Glomerular endothelial cell (primary cell): ENCODE results near the gene KLK12. TPM values are rescaled to one million over a fixed set of nuclear protein-coding genes. Genes with fewer than 3 reads are reported as not detected.

Experiments
- DNase-seq: peaks from one replicate; pipeline ENCODE4 v3.0.0-alpha.2; 2011; ENCODE audit warnings: low read depth, low spot score; ENCODE audit errors: extremely low read depth
- total RNA-seq: library from RNA; depleted of rRNA; stranded (reverse); fragments of >200 nt; gene quantifications from 2 replicates; pipeline ENCODE4 v1.2.3, GENCODE V29; 2015

KLK12 gene
- total RNA-seq = not detected in 2 replicates

DNA sequence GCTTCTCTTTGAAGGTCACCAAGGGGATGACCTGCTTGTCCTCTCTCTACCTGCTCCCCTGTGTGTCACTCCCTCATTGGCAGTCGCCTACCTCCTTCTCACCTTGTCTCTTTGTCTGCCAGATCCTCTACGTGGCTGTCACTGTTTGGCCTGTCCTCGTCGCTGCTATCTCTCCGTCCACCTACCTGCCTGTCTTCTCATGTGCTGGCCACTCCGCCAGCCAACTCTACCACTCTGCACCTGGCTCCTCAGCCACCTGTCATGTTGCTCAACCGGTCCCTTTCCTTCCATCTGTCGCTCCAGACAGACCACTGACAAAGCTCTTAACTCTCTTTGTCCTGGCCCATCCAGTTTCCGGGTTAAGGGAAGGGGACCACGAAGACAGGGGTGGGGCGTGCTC, at the start of gene KLK12:
TSS of gene KLK12 (minus strand) at position 299 of the 400 bp plus-strand sequence. CDS start 381 bp downstream, outside the sequence.
- no peak for DNase-seq

DNA sequence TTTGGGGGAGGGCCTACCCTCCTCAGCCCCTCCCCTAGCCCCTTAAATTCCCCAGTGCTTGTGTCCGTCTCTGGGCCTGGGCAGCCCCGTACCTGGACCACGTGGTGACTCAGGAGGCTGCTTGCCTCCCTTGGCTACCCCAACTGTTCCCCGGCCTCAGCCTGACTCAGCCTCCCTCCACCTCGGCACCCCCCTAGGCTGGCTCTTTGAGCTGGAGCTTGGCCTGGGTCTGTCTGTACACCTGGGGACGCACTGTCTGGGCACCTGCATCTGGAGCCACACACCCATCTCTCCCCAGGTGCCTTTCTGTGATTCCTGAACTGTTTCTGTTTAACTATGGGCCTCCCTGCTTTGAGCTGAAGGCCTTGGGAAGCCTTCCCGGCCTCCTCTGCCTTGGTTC, 49.7 kb upstream of the KLK12 start:
- DNase-seq = no peak

DNA sequence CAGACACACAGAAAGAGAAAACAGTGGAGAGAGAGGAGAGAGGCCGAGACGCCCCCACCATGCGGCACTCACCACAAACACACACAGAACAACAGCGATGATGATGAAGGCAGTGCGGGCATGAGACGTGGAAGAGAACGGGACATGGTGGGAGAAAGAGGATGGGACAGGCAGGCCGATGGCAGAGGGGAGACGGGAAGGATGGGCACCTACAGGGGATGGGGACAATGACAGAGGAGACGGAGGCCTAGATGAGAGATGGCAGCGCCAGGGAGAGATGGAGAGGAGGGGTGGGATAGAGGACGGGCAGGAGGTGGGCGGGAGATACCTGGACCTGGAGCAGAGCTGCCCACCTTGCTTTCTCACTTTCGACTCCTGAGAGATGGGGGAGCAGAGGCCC, 49.0 kb upstream of the KLK12 start:
- DNase-seq = no peak

DNA sequence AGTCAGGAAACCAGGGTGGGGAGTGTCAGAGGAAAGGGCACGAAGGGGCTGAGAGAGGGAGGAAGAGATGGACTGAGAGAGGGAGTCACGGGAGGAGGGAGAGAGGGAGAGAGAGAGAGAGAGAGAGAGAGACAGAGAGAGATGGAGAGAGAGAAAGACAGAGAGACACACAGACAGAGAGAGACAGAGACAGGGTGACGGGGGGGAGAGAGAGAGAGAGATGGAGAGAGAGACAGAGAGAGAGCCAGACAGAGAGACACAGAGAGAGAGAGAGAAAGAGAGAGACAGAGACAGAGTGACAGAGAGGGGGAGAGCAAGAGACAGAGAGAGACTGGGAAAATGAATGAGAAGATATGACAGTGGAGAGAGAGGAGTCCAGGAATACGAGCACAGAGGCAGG, 48.4 kb upstream of the KLK12 start:
- DNase-seq = no peak

DNA sequence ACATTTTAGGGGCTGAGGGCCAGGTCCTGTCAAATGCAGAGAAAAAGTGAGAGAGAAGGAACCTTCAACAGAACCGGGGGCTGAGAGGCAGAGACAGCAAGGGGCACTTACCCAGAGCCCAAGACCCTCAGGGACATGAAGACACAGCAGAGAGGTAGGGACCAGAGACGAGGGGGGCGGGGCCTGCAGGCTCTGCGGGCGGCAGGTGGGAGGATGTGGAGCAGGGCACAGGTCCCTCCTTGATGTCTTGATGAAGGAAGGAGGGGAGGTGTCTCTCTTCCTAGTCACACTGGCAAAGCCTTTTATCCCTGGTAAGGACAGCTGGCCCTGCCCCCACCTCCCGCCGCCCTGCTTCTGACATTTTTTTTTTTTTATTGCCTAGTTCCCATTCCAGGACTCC, 47.8 kb upstream of the KLK12 start, which contains the start of gene KLK14:
TSS of gene KLK14 (minus strand) at position 277 of the 400 bp plus-strand sequence. CDS start at position 4, 273 bp downstream.
- no peak for DNase-seq

DNA sequence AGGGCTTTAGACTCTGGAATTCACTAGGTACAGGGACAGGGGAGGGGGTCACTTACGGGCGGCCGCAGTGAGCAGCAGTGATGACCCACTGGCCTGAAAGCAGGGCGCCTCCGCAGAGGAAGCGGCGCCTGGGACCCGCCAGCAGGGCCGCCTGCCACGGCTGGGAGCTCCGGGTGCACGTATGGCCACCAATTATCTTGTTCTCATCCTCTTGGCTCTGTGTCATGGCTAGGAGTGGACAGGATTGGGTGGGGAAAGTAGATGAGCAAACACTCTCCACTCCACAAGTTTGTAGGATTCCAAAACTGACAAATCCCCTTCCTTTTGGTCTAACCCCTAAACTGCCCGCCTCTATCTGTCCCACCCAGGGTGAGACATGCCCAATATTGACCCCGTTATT, 46.7 kb upstream of the KLK12 start:
- no peak for DNase-seq

DNA sequence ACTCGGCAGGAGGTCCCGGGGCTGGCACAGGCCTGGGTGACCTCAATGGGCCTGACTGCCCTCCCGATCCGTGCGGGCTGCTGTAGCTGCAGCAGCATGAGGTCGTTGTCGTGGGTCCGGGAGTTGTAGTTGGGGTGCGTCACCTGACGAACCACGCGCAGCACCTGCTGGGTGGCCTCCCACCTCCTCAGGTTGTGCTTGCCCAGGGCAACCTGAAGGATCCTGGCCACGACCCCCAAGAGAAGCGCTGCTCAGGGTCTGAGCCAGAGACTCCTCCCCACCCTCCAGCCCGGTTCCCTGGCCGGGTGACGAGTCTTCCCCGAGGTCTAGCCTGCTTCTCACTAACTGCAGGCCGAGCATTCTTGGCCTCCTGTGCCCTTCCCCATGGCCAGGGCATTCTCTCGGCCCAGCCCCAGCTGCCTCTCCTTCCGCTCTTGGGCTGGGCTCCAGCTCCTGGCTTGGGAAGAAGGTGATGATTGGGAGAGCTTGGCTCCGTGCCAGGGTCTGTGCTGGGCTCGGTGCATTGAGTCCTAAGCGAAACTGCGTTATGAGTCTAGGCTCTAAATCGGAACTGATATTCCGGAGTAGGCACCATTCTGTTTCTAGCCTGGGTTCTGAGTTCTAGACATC, 44.8 kb upstream of the KLK12 start:
- no peak for DNase-seq

GRCh38 chr19:51078731-51079130, 43.9 kb upstream of the KLK12 start:
- no peak for DNase-seq

- DNase-seq = no peak
These were observed 43.3 kb upstream of the KLK12 start for GRCh38 chr19:51078104-51078503.

DNA sequence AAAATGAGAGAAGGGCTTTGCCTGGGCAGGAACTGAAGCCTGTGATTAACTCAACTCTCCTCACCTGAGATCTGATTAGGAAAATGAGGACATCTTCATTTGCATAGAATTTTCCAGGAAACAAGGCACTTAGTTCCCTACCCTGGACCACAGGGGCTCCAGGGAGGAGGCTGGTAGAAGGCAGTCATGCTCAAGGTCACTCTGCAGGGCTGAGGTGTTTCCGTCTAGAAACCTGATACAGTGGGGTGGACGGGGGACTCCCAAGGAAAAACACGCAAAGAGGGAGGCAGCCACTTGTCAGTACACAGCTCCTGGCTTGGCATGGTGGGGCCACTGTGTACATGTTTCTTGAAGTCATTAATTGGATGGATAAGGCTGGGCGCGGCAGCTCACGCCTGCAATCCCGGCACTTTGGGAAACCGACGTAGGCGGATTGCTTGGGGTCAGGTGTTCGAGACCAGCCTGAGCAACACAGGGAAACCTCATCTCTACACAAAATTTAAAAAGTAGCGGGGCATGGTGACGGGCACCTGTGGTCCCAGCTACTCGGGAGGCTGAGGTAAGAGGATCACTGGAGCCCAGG, 41.9 kb upstream of the KLK12 start:
- DNase-seq = no peak

GRCh38 chr19:51075998-51076397, 41.2 kb upstream of the KLK12 start:
- DNase-seq = no peak

DNA sequence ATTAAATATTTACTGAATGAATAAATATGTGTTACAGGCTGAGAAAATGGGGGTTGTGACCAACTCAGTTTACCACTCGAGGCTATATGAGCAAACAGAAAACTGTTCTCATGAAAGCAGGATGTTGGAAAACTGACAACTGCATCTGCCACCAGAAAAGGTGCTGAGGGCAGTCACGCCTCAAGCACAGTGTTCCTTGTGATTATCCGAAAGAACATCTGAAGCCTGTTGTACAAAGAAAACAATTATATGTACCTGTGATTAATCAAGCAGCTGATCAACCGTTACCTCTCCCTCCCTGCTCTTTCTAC, 36.2 kb upstream of the KLK12 start:
- no peak for DNase-seq

DNA sequence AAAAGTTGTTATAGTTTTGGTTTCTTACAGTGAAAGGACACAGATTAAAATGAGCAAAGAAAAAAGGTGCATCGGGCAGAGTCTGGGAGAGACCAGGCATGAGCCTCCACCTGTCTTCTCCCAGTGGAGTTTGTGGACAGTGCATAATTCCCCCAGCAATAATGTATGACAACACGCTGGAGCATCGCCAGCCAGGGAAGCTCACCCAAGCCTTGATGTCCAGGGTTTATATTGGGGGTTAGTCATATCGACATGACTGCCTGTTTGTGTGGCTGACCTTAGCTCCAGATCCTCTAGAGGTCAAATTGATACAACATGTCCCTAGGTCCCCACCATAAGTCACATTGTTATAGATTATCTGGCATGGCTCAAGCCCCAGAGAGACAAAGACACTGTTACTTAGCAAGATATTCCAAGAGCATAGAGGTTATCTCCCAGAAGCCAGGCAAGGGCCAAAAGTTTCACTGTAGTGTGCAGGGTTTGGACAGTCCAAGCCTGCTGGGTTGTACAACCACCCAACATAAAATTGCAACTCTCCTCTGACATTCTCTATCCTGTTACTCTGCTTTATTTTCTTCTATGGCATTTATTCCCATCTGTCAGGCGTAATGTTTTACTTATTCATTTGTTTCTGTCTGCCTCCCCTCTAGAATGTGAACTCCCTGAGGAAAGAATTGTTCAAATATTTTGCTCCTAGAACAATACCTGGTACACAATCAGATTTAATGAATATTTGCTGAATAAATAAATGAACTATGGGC, 35.7 kb upstream of the KLK12 start:
- DNase-seq = no peak

GRCh38 chr19:51066393-51067186, 31.8 kb upstream of the KLK12 start:
- DNase-seq = no peak

DNA sequence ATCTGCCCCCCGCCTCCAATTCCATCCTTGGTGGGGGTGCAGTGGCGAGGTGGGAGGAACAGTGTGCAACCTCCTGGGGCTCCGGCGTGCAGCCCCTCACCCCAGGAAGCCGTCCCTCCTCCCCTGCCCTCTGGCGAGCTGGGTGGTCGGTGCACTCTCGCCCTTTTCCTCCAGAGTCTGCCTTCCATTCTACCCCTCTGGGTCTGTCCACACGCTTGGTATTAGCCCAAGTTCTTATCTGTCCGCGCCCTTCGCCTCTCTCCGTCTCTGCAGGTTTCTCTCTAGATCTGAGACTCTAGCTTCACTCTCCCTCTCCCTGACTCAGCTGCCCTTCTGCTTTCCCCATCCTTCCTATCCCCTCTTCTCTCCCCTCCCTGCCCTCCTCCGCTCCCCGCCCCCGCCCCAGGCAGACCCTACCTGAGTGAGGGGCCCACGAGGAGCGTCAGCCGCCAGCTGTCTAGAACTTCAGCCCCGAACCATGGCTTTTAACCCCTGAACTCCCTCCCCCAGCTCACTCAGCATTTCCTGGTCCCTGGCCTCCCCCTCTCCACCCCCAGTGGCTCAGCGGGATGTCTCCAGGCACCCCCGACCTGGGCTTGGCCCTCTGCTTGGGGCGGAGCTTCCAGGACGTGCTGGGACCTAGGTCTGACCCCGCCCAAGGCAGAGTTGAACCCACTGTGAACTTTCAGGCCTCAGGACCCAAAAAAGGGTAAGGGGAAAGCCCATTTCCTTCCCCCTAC, 30.6 kb upstream of the KLK12 start:
- no peak for DNase-seq

DNA sequence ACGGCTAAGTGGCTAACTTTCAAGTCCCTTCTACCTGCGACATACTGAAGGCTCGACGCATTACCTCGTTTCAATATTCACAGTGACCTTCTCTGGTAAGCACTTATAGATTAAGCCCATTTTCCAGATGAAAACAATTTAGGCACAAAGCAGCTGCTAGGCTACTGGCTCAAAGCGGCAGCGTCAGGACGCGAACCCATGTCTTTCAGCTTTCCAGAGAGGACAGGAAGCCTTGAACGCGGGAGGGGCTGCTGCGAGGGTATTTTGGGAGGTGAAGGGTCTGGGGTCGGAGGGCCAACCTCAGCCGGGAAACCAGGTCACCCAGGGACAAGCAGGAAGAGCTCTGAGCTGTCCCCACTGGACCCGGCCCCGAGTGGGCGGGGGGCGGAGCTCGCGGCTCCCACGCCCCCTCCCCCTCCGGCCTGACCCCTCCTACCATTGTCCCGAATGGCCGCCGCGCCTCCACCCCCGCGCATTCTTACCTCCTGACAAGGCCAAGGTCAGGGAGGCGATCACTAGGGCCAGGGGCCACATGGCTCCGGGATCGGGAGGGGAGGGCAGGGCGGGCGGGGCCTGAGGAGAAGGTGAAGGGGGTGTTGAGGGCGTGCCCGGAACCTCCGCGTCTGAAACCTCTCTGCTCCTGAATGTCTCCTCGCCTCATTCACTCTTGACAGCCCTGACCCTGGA, 29.9 kb upstream of the KLK12 start, which contains the start of gene KLK13:
TSS of gene KLK13 (minus strand) at position 559 of the 687 bp plus-strand sequence. CDS start at position 534, 25 bp downstream.
- no peak for DNase-seq

GRCh38 chr19:51063664-51064063, 28.9 kb upstream of the KLK12 start:
- no peak for DNase-seq

- DNase-seq = no peak
These were observed 26.2 kb upstream of the KLK12 start for GRCh38 chr19:51060973-51061372.

- DNase-seq = no peak
These were observed 25.5 kb upstream of the KLK12 start for GRCh38 chr19:51060336-51060735.

DNA sequence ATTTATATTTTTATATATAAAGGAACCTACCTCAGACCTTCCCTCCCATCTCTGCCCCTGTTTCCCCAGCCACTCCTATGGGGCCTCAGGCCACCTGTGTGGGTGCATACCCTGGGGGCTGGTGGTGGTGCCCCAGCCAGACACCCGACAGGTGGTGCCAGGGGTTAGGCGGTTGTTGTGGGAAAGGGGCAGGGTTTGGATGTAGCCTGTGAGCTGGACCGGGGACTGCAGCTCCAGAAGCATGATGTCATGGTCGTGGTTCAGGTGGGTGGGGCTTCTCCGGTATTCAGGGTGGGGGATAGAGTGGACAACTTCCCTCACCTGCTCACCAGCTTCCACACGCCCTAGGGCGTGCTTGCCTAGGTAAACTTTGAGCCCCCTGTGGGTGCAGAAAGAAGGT, 24.9 kb upstream of the KLK12 start:
- no peak for DNase-seq
